Left renal cortex interstitium (tissue), 4 donors: Measurements from ENCODE around the gene OR52K2. TPM values are rescaled to one million over a fixed set of nuclear protein-coding genes. Genes with fewer than 3 reads are reported as not detected.
"Not testable (repeated sequence)": the region's sequence is repeated elsewhere in the genome, so short reads cannot be mapped to it uniquely, and the experiment has no call there.

Experiments
- DNase-seq, 4 donors: peaks; one replicate each; pipeline ENCODE4 v3.0.0-alpha.2; 2013; ENCODE audit warnings: low read depth in 4 of 4, low spot score in 2 of 4, missing footprints in 1 of 4
- polyA plus RNA-seq, 4 donors: library from polyadenylated mRNA; unstranded; fragments of 120-200 nt; gene quantifications; one replicate each; pipeline ENCODE4 v1.2.1, GENCODE V29; 2013; ENCODE audit not compliant: insufficient read length in 4 of 4

The OR52K2 gene
- polyA plus RNA-seq, 4 donors: not detected

GRCh38 chr11:4479644-4480043, 30.5 kb downstream of the OR52K2 start:
- DNase-seq: no peak

DNA sequence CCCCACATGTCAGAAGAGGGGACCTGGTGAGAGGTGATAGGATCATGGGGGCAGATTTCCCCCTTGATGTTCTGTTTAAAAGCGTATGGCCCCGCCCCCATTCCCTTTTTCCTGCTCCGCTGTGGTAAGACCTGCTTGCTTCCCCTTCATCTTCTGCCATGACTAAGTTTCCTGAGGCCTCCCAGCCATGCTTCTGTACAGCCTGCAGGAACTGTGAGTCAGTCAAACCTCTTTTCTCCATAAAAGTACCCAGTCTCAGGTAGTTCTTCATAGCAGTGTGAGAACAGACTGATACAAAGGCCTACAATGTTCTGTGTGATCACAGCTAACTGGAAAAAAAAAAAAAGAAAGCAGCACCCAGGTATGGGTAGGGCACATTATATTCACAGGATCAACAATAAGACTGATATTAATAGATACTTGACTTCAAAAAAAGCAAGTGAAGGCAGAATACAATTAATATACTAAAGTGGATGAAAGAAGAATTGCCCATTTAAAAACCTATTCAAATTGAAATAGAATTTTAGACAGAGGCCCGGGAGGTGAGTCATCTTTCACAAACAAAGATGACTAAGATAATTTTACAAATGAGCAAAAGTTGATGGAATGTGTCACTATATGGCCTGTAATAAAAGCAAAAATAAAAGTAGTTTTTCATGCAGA, 31.6 kb downstream of the OR52K2 start:
- no peak for DNase-seq

- DNase-seq: no peak
Measured at GRCh38 chr11:4481240-4481582, 32.1 kb downstream of the OR52K2 start.

DNA sequence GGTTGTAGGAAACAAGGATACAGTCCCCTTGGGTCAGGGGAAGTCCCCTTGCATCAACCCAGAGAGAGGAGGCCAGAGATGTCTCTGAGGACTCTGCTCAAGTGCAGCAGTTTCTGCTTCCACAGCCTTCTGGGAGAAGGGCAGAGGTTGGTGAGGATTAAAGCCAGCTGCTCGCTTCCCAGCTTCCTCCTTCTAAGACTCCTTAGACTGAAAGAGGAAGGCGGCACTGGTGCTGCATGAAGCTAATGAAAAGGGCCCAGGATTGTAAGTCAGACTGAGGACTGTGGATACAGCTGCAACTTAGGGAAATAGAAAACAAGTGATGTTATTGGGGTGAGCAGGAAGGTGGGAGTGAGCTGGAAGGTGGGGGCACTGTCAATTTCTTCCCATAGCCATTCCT, 33.4 kb downstream of the OR52K2 start, which contains the start of gene OR52K1:
Gene OR52K1, plus strand, starts transcription at position 202 of the 400 bp plus-strand sequence. CDS start 6,255 bp downstream, outside the sequence.
- no peak for DNase-seq

- DNase-seq: no peak
Measured at GRCh38 chr11:4484310-4484709, 35.2 kb downstream of the OR52K2 start.

DNA sequence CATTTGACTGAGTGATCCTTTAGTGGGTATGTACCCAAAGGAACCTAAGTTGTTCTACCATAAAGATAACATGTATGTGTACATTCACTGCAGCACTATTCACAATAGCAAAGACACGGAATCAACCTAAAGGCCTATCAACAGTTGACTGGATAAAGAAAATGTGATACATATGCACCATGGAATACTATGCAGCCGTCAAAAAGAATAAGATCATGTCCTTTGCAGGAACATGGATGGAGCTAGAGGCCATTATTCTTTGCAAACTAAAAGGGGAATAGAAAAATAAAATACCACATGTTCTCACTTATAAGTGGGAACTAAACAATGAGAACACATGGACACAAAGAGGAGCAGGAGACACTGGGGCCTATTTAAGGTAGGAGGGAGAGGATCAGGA, 42.3 kb downstream of the OR52K2 start:
- not testable (repeated sequence) for DNase-seq

DNA sequence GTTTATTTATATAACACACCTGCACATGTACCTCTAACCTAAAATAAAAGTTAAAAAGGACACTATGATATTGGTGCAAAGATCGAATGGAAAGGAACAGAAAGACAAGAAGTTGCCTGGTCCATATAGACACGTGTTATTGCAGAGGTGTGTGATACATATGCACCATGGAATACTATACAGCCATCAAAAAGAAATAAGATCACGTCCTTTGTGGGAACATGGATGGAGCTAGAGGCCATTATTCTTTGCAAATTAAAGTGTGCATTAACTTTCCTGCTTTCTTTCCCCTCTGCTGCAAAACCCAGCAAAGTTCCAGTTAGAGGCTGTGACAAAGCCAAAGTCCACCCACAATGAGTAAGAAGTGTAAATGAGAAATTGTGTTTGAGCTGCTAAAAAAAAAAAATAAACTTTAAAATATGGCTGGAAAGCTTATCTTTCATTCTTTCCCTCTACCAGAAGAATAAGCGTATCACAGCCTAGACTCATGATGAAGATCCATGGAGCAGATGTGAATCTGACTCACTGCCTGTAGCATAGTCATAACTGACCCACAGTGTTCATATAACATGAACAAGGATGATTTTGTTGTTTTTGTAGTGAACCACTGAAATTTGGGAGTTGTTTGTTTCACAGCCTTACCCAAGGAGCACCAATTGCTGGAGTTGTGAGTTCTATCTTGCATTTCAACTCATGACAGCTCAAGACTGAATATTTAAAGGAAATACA, 42.9 kb downstream of the OR52K2 start:
- DNase-seq: no peak

DNA sequence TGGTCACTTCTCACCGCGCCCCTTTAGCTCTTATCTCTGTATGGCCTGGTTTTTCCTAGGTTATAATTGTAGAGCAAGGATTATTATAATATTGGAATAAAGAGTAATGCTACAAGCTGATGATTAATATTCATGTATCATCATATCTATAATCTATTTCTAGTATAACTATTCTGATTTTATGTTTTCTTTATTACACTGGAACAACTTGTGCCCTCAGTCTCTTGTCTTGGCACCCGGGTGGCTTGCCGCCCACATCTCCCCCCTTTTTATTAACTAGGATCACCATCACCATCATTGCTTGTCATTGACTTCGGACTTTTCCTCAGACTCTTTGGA, 44.4 kb downstream of the OR52K2 start:
- DNase-seq: no peak

DNA sequence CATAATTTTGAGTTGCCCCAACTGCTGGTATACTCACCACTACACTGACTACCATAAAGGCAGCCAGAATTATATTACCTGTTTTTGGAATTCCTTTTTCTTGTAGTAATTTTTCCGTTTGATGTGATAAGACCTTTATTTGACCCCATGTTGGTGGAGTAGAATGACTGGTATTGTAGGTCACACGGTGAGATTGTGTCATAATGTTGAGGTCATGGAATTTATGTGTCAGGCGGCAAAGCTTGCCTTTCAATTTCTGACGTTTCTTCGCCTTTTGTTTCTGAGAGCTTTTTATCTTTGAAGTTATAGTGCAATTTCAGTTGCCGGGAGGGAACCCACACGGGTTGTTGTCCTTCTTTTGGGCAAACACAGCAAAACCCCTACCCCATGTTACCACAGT, 46.4 kb downstream of the OR52K2 start:
- no peak for DNase-seq

DNA sequence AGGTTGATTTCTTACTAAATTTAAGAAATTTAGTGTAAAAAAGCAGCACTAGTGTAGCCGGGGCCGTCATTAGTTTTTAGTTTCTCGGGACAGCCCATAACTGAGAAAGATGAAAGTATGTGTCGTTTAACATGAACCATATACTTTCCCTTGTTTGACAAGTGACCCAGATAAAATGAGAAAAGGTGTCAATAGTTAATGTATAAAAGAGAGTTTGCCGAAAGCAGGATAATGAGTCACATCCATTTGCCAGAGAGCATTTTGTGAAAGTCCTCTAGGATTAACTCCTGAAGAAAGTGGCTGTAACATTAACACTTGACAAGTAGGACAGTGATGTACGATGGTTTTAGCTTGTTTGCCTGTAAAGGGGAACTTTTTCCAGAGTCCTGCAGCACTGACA, 46.9 kb downstream of the OR52K2 start:
- no peak for DNase-seq

- DNase-seq: no peak
Measured at GRCh38 chr11:4496557-4497248, 47.6 kb downstream of the OR52K2 start.

Other genes with a start within 250 kb of the OR52K2 start
- not detected for gene OR52B4, start 80.9 kb upstream of the OR52K2 start, polyA plus RNA-seq
- gene TRIM21, start 55.6 kb upstream of the OR52K2 start, polyA plus RNA-seq: 10 to 100 TPM; 18.5 to 26.3 (median 22.7) TPM
- under 1 TPM; 0.06 to 0.32 (median 0.19) TPM for gene OR52K1, start 33.4 kb downstream of the OR52K2 start, polyA plus RNA-seq
- not detected for gene OR52M1, start 95.9 kb downstream of the OR52K2 start, polyA plus RNA-seq
- gene OR52I2, start 132.4 kb downstream of the OR52K2 start, polyA plus RNA-seq: not detected
- under 1 TPM in 2 of 4 donors, not detected in 2; 0.03 to 0.09 TPM for gene OR52I1, start 144.7 kb downstream of the OR52K2 start, polyA plus RNA-seq
- gene TRIM68, start 158.9 kb downstream of the OR52K2 start, polyA plus RNA-seq: 10 to 100 TPM; 19.7 to 25.3 (median 22.9) TPM
- gene OR51D1, start 188.2 kb downstream of the OR52K2 start, polyA plus RNA-seq: not detected
- gene OR51E1, start 194.7 kb downstream of the OR52K2 start, polyA plus RNA-seq: 1 to 10 TPM; 1.5 to 1.9 (median 1.7) TPM
- under 1 TPM; 0.65 to 0.82 (median 0.70) TPM for gene OR51E2, start 248.6 kb downstream of the OR52K2 start, polyA plus RNA-seq